ENCODE results near the gene NUP98.
"Not testable (repeated sequence)": the region's sequence is repeated elsewhere in the genome, so short reads cannot be mapped to it uniquely, and the experiment has no call there.

DNA sequence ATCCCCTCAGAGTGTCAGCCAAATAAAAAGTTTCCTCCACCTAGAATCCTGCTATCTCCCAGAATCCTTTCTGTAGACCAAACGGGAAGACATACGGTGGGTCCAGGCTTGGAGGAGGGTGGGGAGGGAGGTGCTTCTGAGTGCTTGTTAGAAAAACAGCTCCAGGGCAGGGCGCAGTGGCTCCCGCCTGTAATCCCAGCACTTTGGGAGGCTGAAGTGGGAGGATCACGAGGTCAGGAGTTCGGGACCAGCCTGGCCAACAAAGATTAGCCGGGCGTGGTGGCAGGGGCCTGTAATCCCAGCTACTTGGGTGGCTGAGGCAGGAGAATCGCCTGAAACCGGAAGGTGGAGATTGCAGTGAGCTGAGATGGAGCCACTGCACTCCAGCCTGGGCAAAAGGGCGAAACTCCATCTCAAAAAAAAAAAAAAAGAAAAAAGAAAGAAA, 154.2 kb downstream of the NUP98 start:
- TF ChIP-seq, protein P1, sequence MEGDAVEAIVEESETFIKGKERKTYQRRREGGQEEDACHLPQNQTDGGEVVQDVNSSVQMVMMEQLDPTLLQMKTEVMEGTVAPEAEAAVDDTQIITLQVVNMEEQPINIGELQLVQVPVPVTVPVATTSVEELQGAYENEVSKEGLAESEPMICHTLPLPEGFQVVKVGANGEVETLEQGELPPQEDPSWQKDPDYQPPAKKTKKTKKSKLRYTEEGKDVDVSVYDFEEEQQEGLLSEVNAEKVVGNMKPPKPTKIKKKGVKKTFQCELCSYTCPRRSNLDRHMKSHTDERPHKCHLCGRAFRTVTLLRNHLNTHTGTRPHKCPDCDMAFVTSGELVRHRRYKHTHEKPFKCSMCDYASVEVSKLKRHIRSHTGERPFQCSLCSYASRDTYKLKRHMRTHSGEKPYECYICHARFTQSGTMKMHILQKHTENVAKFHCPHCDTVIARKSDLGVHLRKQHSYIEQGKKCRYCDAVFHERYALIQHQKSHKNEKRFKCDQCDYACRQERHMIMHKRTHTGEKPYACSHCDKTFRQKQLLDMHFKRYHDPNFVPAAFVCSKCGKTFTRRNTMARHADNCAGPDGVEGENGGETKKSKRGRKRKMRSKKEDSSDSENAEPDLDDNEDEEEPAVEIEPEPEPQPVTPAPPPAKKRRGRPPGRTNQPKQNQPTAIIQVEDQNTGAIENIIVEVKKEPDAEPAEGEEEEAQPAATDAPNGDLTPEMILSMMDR (conservative IDR thresholded peaks at IDR 0.05; ENCODE audit: low read depth, low read length), result not testable (repeated sequence)
- not testable (repeated sequence) for TF ChIP-seq EZH2 (IDR thresholded peaks at IDR 0.05; ENCODE audit: low read length, unreplicated experiment)
